ENCODE results near the gene KCNQ1.

- TF ChIP-seq FOSL2 (IDR thresholded peaks at IDR 0.05; ENCODE audit: borderline replicate concordance, low read depth) (no peak), REST (IDR thresholded peaks at IDR 0.05; ENCODE audit: low read depth, low read length) (no peak)
These were observed 135.8 kb downstream of the KCNQ1 start for GRCh38 chr11:2580571-2581001.

Data from SK-N-SH (cell line).